Activated CD4-positive, alpha-beta T cell treated with anti-CD3 and anti-CD28 coated beads for 1 hour (primary cell): ENCODE measurements around the gene CACNG4.

ENCODE experiments used
- DNase-seq: peaks from one replicate; pipeline ENCODE4 v3.0.0-alpha.2; 2020

Gene CACNG4

GRCh38 chr17:66944351-66945146 is 20.0 kb upstream of the CACNG4 start:
- no peak for DNase-seq

- DNase-seq = no peak
Observed at GRCh38 chr17:66945147-66945835, 19.2 kb upstream of the CACNG4 start.

- DNase-seq = no peak
Observed at GRCh38 chr17:66946251-66946650, 18.3 kb upstream of the CACNG4 start.

GRCh38 chr17:66947311-66947710 is 17.2 kb upstream of the CACNG4 start:
- DNase-seq = no peak

GRCh38 chr17:66948061-66948750 is 16.3 kb upstream of the CACNG4 start:
- DNase-seq = no peak

GRCh38 chr17:66949501-66949900 is 15.0 kb upstream of the CACNG4 start:
- DNase-seq = no peak

GRCh38 chr17:66950325-66950724 is 14.2 kb upstream of the CACNG4 start:
- DNase-seq = no peak

- no peak for DNase-seq
Observed at GRCh38 chr17:66950886-66951604, 13.5 kb upstream of the CACNG4 start.

GRCh38 chr17:66951605-66951953 is 12.9 kb upstream of the CACNG4 start:
- no peak for DNase-seq

GRCh38 chr17:66952031-66952524 is 12.4 kb upstream of the CACNG4 start:
- DNase-seq = no peak

- DNase-seq = no peak
Observed at GRCh38 chr17:66952681-66953629, 11.6 kb upstream of the CACNG4 start.

- no peak for DNase-seq
Observed at GRCh38 chr17:66953630-66954020, 10.9 kb upstream of the CACNG4 start.

GRCh38 chr17:66954632-66955031 is 9.9 kb upstream of the CACNG4 start:
- no peak for DNase-seq

- DNase-seq = no peak
Observed at GRCh38 chr17:66955821-66956220, 8.7 kb upstream of the CACNG4 start.

- no peak for DNase-seq
Observed at GRCh38 chr17:66956941-66957340, 7.6 kb upstream of the CACNG4 start.

GRCh38 chr17:66957343-66957742 is 7.2 kb upstream of the CACNG4 start:
- DNase-seq = no peak

GRCh38 chr17:66957951-66958579 is 6.4 kb upstream of the CACNG4 start:
- DNase-seq = no peak

GRCh38 chr17:66959641-66960375 is 4.7 kb upstream of the CACNG4 start:
- no peak for DNase-seq

- DNase-seq = no peak
Observed at GRCh38 chr17:66960613-66961012, 3.9 kb upstream of the CACNG4 start.

GRCh38 chr17:66963521-66963908 is 992 bp upstream of the CACNG4 start:
- no peak for DNase-seq
